Ovary (tissue), 9 donors: Measurements from ENCODE around the gene WNK1. TPM values are rescaled to one million over a fixed set of nuclear protein-coding genes. Genes with fewer than 3 reads are reported as not detected.

Experiments
- DNase-seq, 5 donors: peaks; one replicate each; pipeline ENCODE4 v3.0.0-alpha.2; 2019 to 2020
- H3K27ac ChIP-seq, 2 donors: fragments of 200-600 bp; one replicate each; pipeline versions ENCODE4 v1.5.1 to v1.8.0; 2019 to 2022
- H3K27me3 ChIP-seq: fragments of 200-600 bp; one replicate; pipeline ENCODE4 v1.8.0; 2022
- H3K36me3 ChIP-seq: fragments of 200-600 bp; sonication (generic); one replicate; pipeline ENCODE4 v1.5.1; 2019
- H3K4me1 ChIP-seq: one replicate; pipeline ENCODE4 v1.8.1; 2013; ENCODE audit warnings: mild to moderate bottlenecking, moderate library complexity; ENCODE audit not compliant: insufficient read depth
- H3K4me3 ChIP-seq: fragments of 200-600 bp; sonication (generic); one replicate; pipeline ENCODE4 v1.5.1; 2017
- H3K9me3 ChIP-seq, 2 donors: fragments of 200-600 bp in 1 of 2; sonication (generic) in 1 of 2; one replicate each; pipeline versions ENCODE4 v1.5.1 to v1.8.1; 2013 to 2019; ENCODE audit warnings: mild to moderate bottlenecking in 1 of 2, moderate library complexity in 1 of 2
- CTCF ChIP-seq, 3 donors: fragments of 450-650 bp in 2 of 3; fragments of 200-600 bp in 1 of 3; IDR thresholded peaks; one replicate each; pipeline versions ENCODE4 v1.5.1 to v1.8.0; 2016 to 2022; ENCODE audit warnings: antibody characterized with exemption in 3 of 3, mild to moderate bottlenecking in 1 of 3
- EP300 ChIP-seq: sonication (generic); formaldehyde crosslinking; IDR thresholded peaks from one replicate; pipeline ENCODE4 v1.6.1; 2017; ENCODE audit warnings: antibody characterized with exemption
- POLR2A ChIP-seq: fragments of 450-650 bp; IDR thresholded peaks from one replicate; pipeline ENCODE4 v1.6.1; 2017; ENCODE audit warnings: antibody characterized with exemption, mild to moderate bottlenecking, moderate library complexity
- WGBS, 3 donors: extraction: QIAGEN DNeasy Blood & Tissue Kit in 1 of 3; methylation state at CpG; one replicate each; pipeline versions ENCODE4 v1.1.5 to v1.1.7; 2013 to 2017; 5-methylcytosine and 5-hydroxymethylcytosine counted together
- intact Hi-C, 4 donors: fragments of 100-400 bp; cut with DNase I; formaldehyde crosslinking; loops; one replicate each; pipeline versions ENCODE4 v1.11.0 to v1.15.1; 2022 to 2023
- polyA plus RNA-seq, 2 donors: library from polyadenylated mRNA; stranded (reverse); fragments of 200-250 nt in 1 of 2; fragments of 350-450 nt in 1 of 2; fragmentation: Illumina TruSeq in 1 of 2; extraction: RNeasy Lipid Tissue Mini Kit (QIAGEN cat#74804) in 1 of 2; gene quantifications; one replicate each; pipeline ENCODE4 v1.2.3, GENCODE V29; 2013 to 2014
- total RNA-seq, 7 donors: library from RNA; depleted of rRNA in 2 of 7; stranded (reverse); fragments of >200 nt in 2 of 7; fragmentation: NEBNext Ultra II Directional in 3 of 7; extraction: Animal tissue kit (Norgen Biotek cat#: 25700) in 3 of 7; gene quantifications; one replicate each; pipeline versions ENCODE4 v1.1.0 to v1.2.4, GENCODE V29; 2016 to 2023
- donor health status: DM: no; HTN: no; CAD: no; lungs with moderate emphysema.
- donor health status: DM: no; HTN: no; CAD: no.
- donor health status: Bipolar disorder and iron deficiency.
- donor health status: DM: yes; HTN: yes; CAD: no.
- donor health status: DM: no; HTN: no; CAD: no.
- donor health status: DM: yes; HTN: yes; CAD: no.

The WNK1 gene
- total and polyA plus RNA-seq, 9 donors = 26.0 to 144 (median 98.3) TPM

- Histone ChIP-seq H3K4me1 (peaks cover 2% of the 10 kb centered on the region), H3K27me3 (no peaks in the 10 kb centered on the region)
- 80 to 84% (median 81%) methylated on average over 3 of the region's 3 CpGs for WGBS, 3 donors
These were observed 25.2 kb downstream of the WNK1 start for GRCh38 chr12:777550-778047.

DNA sequence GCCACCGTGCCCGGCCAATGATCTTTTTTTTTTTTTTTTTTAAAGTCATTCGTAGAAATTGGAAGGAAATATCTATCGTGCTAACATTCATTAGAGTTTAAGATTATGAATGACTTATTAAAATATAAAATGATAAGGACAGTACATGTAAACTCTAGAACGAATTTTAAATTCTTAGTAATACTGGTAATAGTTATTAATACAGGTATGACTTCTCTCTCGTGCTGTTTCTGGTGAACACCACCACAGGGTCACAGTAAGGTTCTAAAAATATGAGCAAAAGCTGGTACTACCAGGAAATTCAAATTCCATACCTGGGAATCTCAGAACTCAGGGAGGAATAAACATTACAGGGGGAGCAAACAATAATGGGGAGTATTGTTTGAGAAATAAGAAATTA is 26.2 kb downstream of the WNK1 start:
- Histone ChIP-seq H3K4me1 (peaks cover 5% of the 10 kb centered on the region), H3K27me3 (no peaks in the 10 kb centered on the region), H3K9me3 (no peaks in the 10 kb centered on the region), H3K27ac (no peak overlapping the region), H3K36me3 (no peaks in the 10 kb centered on the region), H3K4me3 (no peak overlapping the region)
- intact Hi-C loops = no loop called here
- WGBS, 3 donors = 87 to 88% (median 88%) methylated on average over 6 of the region's 6 CpGs
- TF ChIP-seq POLR2A = no peak
- no peak for TF ChIP-seq EP300
- TF ChIP-seq CTCF (IDR thresholded peaks at IDR 0.05) = no peak
- no peak for DNase-seq

More at GRCh38 chr12:777550-778047, 25.2 kb downstream of the WNK1 start:
- TF ChIP-seq POLR2A (no peak), EP300 (no peak), CTCF (IDR thresholded peaks at IDR 0.05) (no peak)
- no peaks in the 10 kb centered on the region for H3K36me3 ChIP-seq
- no peak overlapping the region for H3K27ac ChIP-seq
- no peak overlapping the region for H3K4me3 ChIP-seq
- DNase-seq = no peak
- H3K9me3 ChIP-seq = no peaks in the 10 kb centered on the region
- intact Hi-C loops = no loop called here

- Histone ChIP-seq H3K4me3 (no peak overlapping the region), H3K9me3 (no peaks in the 10 kb centered on the region), H3K4me1 (peaks cover 5% of the 10 kb centered on the region), H3K27ac (no peak overlapping the region), H3K27me3 (no peaks in the 10 kb centered on the region), H3K36me3 (no peaks in the 10 kb centered on the region)
- intact Hi-C loops = no loop called here
- DNase-seq = no peak
- TF ChIP-seq EP300 (no peak), CTCF (IDR thresholded peaks at IDR 0.05) (no peak), POLR2A (no peak)
- 22 to 27% (median 26%) methylated on average over 4 of the region's 4 CpGs for WGBS, 3 donors
These were observed 27.7 kb downstream of the WNK1 start for GRCh38 chr12:779745-780734.

DNA sequence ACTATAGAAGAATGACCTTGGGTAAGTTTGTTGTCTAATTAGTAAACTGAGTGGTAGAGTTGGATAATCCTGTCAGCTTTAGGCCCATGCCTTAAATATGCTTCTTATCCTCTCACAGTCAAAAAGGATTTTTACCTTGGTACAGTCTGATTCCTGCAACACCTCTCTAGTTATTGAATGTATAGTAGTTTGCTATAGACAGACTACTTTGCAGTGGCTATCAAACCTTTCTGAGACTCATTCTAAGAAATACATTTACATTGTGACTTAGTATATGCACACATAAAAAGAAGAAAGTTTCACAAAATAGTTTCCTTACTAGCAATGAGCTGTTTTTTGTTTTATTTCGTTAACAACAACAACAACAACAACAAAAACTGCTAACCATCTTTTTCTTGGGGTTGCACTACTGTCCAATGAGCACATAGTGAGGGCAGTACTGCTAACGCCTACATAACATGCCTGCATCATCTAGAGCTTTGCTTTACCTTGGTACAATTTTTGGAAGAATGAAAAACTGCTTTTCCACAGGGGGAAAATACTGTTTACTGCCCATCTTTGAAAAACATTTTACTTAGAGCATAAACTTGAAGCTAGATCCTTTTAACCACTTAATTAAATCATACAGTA is 28.5 kb downstream of the WNK1 start:
- Histone ChIP-seq H3K27ac (no peak overlapping the region), H3K4me3 (no peak overlapping the region), H3K27me3 (no peaks in the 10 kb centered on the region), H3K4me1 (peaks cover 5% of the 10 kb centered on the region), H3K9me3 (no peaks in the 10 kb centered on the region), H3K36me3 (no peaks in the 10 kb centered on the region)
- intact Hi-C loops = no loop called here
- TF ChIP-seq EP300 = no peak
- no peak for DNase-seq
- 80 to 85% (median 82%) methylated on average over 2 of the region's 2 CpGs for WGBS, 3 donors
